CD4-positive, alpha-beta T cell treated with Interleukin-17A for 4 hours (primary cell): ENCODE measurements around the gene CADPS.

Experiments used
- DNase-seq: peaks from one replicate; pipeline ENCODE4 v3.0.0-alpha.2; 2020; ENCODE audit warnings: mixed read lengths

Gene CADPS

GRCh38 chr3:62481962-62482361 is 393.3 kb downstream of the CADPS start:
- no peak for DNase-seq

GRCh38 chr3:62480056-62480455 is 395.2 kb downstream of the CADPS start:
- no peak for DNase-seq

GRCh38 chr3:62479326-62479725 is 395.9 kb downstream of the CADPS start:
- DNase-seq, result no peak

GRCh38 chr3:62475306-62475705 is 399.9 kb downstream of the CADPS start:
- DNase-seq, result no peak

GRCh38 chr3:62467966-62468722 is 407.1 kb downstream of the CADPS start:
- no peak for DNase-seq

GRCh38 chr3:62462788-62463187 is 412.4 kb downstream of the CADPS start:
- DNase-seq, result no peak

- no peak for DNase-seq
Observed at GRCh38 chr3:62462104-62462762, 413.0 kb downstream of the CADPS start.

GRCh38 chr3:62454916-62455315 is 420.3 kb downstream of the CADPS start:
- DNase-seq, result no peak

GRCh38 chr3:62453448-62453847 is 421.8 kb downstream of the CADPS start:
- no peak for DNase-seq

- no peak for DNase-seq
Observed at GRCh38 chr3:62451211-62451887, 423.9 kb downstream of the CADPS start.

- DNase-seq, result no peak
Observed at GRCh38 chr3:62446337-62446940, 428.8 kb downstream of the CADPS start.

GRCh38 chr3:62445275-62445674 is 429.9 kb downstream of the CADPS start:
- no peak for DNase-seq

- DNase-seq, result no peak
Observed at GRCh38 chr3:62439978-62440377, 435.2 kb downstream of the CADPS start.

GRCh38 chr3:62439176-62439813 is 435.9 kb downstream of the CADPS start:
- no peak for DNase-seq

- no peak for DNase-seq
Observed at GRCh38 chr3:62436785-62437184, 438.4 kb downstream of the CADPS start.

GRCh38 chr3:62433396-62433795 is 441.8 kb downstream of the CADPS start:
- no peak for DNase-seq

- DNase-seq, result no peak
Observed at GRCh38 chr3:62421207-62421606, 454.0 kb downstream of the CADPS start.

- DNase-seq, result no peak
Observed at GRCh38 chr3:62416144-62416543, 459.1 kb downstream of the CADPS start.

- DNase-seq, result no peak
Observed at GRCh38 chr3:62415312-62415801, 459.9 kb downstream of the CADPS start.

- no peak for DNase-seq
Observed at GRCh38 chr3:62414786-62415185, 460.4 kb downstream of the CADPS start.

- DNase-seq, result no peak
Observed at GRCh38 chr3:62413687-62414086, 461.5 kb downstream of the CADPS start.

GRCh38 chr3:62406945-62407344 is 468.3 kb downstream of the CADPS start:
- DNase-seq, result no peak

GRCh38 chr3:62405566-62405965 is 469.6 kb downstream of the CADPS start:
- no peak for DNase-seq
